HG03575 (cell line): ENCODE results near the gene SEC14L6.
"Not testable (repeated sequence)": the region's sequence is repeated elsewhere in the genome, so short reads cannot be mapped to it uniquely, and the experiment has no call there.

Experiments used
- ATAC-seq: cut with Tn5 transposase; IDR thresholded peaks from one replicate; pipeline ENCODE4 v1.9.1; 2021; ENCODE audit not compliant: unreplicated experiment, insufficient number of reproducible peaks, low FRiP score; ENCODE audit errors: extremely low read depth

Gene SEC14L6

DNA sequence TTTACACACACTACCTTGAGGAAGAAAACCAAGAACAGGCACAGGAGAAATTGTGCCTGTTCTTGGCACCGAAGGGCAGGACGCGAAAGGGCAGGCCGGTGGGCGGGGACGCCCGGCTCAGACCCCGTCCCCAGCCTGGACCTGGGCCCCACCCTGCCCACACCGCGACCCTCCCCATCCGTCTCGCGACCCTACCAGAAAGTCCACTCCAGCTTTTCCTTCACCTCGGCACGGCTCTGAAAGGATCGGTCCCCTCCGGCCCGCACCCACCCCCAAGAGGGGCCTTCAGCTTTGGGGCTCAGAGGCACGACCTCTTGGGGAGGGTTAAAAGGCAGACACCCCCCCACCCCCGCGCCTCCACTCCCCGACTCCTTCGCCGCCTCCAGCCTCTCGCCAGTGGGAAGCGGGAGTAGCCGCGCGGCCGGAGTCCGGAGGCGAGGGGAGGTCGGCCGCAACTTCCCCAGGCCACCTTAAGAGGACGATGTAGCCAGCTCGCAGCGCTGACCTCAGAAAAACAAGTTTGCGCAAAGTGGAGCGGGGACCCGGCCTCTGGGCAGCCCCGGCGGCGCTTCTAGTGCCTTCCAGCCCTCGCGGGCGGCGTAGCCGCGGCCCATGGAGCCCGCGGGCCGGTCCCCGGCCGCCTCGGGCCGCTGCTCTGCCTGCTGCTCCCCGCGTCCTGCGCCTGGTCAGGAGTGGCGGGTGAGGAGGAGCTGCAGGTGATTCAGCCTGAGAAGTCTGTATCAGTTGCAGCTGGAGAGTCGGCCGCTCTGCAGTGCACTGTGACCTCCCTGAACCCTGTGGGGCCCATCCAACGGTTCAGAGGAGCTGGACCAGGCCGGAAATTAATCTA is 4.4 kb downstream of the SEC14L6 start:
- no peak for ATAC-seq

DNA sequence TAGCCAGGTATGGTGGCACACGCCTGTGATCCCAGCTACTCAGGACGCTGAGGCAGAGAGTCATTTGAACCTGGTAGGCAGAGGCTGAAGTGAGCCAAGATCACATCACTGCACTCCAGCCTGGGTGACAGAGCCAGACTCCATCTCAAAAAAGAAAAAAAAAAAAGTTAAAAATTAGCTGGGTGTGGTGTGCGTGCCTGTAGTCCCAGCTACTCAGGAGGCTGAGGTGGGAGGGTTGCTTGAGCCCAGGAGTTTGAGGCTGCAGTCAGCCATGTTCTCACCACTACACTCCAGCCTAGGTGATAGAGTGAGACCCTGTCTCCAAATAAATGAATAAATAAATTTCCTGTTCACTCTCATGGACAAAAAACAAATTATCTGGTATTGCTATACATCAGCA is 5.0 kb downstream of the SEC14L6 start:
- not testable (repeated sequence) for ATAC-seq

DNA sequence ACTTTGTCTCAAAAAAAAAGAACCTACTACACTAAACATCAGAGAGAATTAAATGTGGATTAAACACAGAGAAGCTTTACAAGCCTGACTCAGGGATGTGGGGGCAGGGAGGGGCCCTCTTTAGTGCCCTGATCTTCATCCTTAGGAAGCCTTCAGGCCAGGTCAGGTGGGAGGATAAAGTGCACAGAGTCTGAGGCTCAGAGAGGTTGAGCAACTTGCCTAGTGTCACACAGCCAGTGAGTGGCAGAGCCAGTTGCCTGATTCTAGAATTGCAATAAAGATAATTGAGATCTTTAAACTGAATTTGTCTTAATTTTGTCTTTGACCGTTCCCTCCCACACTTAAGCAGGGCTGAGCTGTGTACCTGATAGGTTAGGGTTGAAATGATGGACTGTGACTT is 7.2 kb downstream of the SEC14L6 start:
- no peak for ATAC-seq

DNA sequence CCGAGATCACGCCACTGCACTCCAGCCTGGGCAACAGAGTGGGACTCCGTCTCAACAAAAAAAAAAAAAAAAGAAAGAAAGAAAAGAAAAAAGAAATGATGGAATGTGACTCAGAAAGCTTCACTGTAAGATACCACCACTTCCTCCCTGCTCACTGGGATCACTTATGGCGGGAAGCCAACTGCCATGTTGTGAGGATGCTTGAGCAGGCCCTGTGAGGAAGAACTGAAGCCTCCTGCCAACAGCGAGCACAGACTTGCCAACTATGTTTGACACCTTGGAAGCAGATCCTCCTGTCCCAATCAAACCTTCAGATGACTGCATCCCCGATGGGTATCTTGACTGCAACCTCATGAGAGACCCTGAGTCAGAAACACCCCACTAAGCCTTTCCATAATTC is 8.3 kb downstream of the SEC14L6 start:
- no peak for ATAC-seq

DNA sequence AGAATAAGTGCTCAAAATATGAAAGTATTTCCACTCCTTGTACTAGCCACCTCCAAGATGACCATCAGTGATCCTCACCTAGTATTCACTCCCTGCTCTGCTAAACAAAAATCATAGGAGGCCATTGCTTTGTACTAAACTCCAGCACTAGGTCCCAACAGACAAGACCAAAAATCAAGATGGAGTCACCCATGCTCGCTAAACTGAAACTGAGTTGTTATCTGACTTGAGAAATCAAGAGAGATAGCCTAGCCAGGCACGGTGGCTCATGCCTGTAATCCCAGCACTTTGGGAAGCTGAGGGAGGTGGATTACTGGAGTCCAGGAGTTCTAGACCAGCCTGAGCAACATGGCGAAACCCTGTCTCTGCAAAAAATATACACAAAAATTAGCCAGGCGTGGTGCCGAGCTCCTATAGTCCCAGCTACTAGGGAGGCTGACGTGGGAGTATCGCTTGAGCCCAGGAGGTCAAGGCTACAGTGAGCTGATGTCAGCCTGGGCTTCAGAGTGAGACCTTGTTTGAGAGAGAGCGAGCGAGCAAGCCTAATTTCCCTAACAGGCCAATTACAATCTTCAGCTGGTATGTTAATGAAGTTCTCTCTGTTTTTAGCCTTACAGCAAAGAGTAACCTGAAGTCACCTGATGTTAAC is 9.3 kb downstream of the SEC14L6 start:
- ATAC-seq, result no peak

DNA sequence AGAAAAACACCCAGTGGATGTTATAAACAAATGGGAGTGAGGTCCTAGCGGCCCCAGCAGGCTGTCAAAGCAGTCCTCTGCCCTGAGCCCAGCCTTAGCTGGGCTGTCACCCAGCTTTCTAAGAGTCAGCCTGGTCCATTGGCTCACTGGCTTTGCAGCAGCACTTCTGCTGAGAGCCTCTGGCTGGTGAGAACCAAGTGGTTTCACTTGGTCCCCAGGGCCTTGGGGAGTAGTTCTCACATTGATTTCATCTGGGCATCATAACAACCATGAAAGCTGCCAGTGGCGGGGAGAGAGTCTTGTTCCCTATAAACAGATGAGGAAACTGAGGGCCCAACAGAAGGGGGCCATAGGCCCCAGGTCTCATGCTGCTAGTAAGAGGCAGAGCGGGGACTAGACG is 11.4 kb downstream of the SEC14L6 start:
- ATAC-seq, result no peak

- ATAC-seq, result no peak
Observed at GRCh38 chr22:30531651-30532608, 14.6 kb downstream of the SEC14L6 start.

DNA sequence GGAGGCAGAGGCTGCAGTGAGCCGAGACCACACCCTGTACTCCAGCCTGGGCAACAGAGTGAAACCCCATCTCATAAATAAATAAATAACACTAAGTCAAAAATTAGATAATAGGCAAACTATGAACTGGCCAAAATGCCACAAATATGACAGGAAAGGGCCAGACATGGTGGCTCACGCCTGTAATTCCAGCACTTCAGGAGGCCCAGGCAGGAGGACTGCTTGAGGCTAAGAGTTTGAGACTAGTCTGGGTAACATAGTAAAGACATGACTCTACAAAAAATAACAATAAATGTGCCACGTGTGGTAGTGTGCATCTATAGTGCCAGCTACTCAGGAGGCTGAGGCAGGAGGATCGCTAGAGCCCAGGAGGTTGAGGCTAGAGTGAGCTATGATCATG is 19.9 kb downstream of the SEC14L6 start:
- no peak for ATAC-seq

GRCh38 chr22:30523646-30524489 is 22.7 kb downstream of the SEC14L6 start:
- no peak for ATAC-seq

DNA sequence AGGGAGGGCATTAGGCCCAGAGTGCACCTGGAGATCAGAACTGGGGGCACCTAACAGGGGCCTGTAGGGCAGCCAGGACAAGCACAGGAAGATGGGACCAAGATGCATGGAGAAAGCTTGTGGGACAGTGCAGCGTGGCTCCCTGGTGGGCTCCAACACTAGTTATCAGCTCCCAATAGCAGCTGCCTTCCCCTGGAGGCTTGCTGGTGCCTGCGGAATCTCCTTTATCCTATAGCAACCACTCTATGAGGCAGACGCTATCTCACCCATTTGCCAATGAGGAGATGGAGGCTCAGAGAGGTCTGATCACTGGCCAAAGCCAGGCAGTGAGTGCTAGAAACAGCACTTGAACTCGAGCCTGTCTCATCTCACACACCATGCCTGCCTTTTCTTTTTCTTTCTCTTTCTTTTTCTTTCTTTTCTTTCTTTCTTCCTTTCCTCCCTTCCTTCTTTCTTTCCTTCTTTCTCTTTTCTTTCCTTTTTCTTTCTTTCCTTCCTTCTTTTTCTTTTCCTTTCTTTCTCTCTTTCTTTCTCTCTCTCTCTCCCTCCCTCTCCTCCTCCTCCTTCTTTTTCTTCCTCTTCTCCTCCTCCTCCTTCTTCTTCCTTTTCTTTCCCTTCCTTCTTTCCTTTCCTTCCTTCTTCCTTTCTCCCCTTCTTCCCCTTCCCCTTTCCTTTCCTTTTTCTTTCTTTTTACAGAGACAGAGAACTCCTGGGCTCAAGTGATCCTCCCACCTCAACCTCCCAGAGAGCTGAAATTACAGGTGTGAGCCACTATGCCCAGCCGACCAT is 25.0 kb downstream of the SEC14L6 start:
- ATAC-seq, result no peak

GRCh38 chr22:30519842-30520425 is 26.6 kb downstream of the SEC14L6 start:
- no peak for ATAC-seq

- ATAC-seq, result no peak
Observed at GRCh38 chr22:30516731-30517130, 29.8 kb downstream of the SEC14L6 start.

DNA sequence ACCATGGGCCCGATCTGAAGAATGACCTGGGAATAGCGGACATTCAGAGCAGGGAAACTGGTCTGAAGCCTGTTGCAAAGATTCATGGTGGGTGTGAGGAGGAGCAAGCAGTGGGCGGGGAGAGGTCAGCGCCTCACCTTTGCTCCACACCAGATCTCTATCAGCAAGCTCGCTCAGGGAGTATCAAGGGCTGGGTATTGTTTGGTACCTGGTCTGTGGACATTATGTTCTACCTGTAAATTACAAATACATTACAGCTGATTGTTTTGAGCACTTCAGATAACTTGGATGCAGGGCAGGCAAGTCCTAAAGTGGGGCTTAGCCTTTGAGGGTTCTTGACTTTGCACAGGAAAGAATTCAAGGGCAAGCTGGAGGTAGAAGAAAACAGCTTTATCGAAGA is 30.3 kb downstream of the SEC14L6 start:
- ATAC-seq, result no peak

DNA sequence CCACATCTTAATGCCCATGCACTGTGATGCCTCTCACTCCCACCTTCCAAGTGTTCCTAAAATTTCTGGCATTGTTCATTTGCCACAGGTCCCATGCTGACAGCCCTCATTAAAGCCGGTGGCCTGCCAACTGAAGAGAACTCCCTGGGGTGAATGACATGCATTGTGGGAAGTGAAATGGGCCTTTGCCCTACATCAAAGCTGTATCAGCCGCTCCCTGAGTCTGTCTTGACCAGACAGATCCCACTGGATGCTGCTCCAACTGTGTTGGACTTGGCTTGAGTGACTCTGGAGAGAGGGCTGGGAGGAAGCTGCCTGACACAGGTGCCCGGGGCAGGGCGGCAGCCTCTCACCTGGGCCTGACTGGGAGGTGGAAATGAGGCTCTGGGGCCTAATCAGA is 32.3 kb downstream of the SEC14L6 start:
- no peak for ATAC-seq

DNA sequence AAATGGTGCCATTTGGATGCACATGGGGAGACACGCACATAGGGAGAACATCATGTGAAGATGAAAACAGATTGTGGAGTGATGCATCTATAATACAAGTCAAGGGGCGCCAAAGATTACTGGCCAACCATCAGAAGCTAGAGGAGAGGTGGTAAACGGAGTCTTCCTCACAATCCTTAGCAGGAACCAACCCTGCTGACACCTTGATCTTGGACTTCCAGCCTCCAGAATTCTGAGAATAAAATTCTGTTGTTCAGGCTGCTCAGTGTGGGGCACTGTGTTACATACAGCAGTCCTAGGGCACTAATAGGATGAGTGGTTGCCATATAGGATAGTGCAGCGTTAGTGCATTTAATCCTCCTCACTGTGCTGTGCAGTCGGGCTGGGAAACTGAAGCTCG is 33.1 kb downstream of the SEC14L6 start:
- ATAC-seq, result no peak

- no peak for ATAC-seq
Observed at GRCh38 chr22:30511911-30512310, 34.6 kb downstream of the SEC14L6 start.

DNA sequence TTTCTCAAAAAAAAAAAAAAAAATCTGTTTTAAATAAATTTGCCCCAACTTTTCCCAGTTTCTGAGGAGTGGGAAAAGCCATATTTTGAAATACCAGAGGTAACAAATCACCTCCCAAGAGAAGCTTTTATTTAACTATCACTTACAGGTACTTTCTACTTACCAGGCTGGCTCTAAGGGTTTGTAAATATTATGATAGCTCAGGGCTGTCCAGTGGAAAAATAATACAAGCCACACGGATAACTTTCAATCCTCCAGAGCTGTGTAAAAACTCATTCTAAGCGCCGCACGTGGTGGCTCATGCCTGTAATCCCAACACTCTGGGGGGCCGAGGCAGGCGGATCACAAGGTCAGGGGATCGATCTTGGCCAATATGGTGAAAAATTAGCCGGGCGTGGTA is 35.4 kb downstream of the SEC14L6 start:
- no peak for ATAC-seq

GRCh38 chr22:30508216-30508615 is 38.3 kb downstream of the SEC14L6 start:
- ATAC-seq, result no peak
